GM19025 (cell line): Measurements from ENCODE around the gene CD68.
"Not testable (repeated sequence)": the region's sequence is repeated elsewhere in the genome, so short reads cannot be mapped to it uniquely, and the experiment has no call there.

ENCODE experiments used
- ATAC-seq: cut with Tn5 transposase; IDR thresholded peaks from one replicate; pipeline ENCODE4 v1.9.1; 2021; ENCODE audit warnings: mild to moderate bottlenecking, low read depth, moderate library complexity; ENCODE audit not compliant: unreplicated experiment

CD68 gene

DNA sequence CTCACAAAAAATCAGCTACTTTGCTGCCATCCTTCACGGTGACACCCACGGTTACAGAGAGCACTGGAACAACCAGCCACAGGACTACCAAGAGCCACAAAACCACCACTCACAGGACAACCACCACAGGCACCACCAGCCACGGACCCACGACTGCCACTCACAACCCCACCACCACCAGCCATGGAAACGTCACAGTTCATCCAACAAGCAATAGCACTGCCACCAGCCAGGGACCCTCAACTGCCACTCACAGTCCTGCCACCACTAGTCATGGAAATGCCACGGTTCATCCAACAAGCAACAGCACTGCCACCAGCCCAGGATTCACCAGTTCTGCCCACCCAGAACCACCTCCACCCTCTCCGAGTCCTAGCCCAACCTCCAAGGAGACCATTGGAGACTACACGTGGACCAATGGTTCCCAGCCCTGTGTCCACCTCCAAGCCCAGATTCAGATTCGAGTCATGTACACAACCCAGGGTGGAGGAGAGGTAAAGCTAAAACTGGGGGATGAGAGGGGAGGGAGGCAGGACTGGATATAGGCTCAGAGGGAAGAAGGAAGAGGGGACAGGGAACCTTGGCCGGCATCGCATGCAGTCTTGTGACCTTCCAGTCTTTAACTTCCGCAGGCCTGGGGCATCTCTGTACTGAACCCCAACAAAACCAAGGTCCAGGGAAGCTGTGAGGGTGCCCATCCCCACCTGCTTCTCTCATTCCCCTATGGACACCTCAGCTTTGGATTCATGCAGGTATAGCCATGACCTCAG is 581 bp downstream of the CD68 start:
- no peak for ATAC-seq

- ATAC-seq = no peak
Measured at GRCh38 chr17:7580604-7581575, 1.5 kb downstream of the CD68 start.

GRCh38 chr17:7582396-7583252 is 3.2 kb downstream of the CD68 start:
- no peak for ATAC-seq

DNA sequence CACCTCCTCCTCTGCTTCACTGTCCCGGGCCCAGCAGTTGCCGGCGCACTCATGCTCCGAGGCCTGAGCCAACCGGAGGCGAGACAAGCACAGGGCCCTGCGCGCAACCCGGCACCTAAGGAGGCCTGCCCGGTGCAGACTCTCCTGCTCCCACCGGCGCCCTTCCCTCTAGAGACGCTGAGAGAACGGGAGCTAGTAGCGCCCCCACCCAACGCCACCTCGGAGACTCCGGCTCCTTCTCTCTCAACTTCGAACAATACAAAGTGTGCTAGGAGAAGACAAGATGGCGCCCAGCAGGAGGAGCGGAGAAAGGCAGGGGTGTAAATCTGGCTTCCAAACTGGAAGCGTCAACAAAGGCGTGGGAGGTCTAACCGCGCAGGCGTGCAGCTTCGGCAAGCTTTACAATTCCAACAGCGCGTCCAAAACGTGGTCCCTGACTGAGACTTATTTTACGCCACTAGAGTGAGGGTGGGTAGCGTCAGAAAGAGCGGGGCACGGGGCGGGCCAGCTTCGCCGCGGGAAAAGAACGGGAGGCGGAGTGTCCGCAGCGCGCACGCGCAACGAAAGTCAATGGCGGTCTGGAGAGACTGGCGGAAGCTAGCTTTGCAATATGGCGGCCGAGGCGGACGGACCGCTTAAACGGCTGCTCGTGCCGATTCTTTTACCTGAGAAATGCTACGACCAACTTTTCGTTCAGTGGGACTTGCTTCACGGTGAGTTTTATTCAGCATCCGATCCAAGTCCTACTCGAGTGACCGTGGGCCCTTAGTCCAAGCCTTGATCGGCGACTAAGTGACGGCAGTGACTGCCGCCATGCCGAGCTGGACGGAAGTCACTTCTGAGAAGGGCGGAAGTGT is 4.0 kb downstream of the CD68 start, which contains the start of gene MPDU1:
Gene MPDU1 (plus strand): TSS at position 600 of the 857 bp plus-strand sequence. CDS start 11 bp downstream, at position 611.
- peak; percentile 70 for ATAC-seq

- ATAC-seq = no peak
Measured at GRCh38 chr17:7586673-7587419, 7.4 kb downstream of the CD68 start.

GRCh38 chr17:7587420-7588151 is 8.1 kb downstream of the CD68 start:
- no peak for ATAC-seq

- no peak for ATAC-seq
Measured at GRCh38 chr17:7588553-7589203, 9.2 kb downstream of the CD68 start.

DNA sequence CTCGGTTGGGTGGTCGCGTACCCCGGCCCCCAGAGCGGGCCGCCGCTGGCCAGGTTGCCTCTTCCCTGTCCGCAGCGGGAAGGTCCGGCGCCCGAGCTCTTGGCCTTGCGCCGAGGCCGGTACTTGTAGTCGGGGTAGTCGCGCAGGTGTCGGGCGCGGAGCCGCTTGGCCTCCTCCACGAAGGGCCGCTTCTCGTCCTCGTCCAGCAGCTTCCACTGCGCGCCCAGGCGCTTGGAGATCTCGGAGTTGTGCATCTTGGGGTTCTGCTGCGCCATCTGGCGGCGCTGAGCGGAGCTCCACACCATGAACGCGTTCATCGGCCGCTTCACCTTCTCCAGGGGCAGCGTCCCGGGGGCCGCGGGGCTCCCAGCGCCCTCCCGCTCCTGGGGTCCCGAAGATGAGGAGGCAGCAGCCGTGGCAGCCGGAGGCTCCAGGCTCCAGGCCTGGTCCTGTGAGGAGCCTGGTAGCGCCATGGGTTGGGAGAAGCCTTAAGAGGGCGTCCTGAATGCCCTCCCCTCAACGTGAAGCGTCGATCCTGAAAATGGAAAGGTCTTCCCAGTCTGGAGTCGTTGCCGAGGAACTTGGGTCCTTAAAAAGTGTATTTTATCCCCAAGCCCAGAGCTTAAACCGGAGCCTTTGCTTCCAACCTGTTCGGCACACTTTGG is 9.9 kb downstream of the CD68 start:
- no peak for ATAC-seq

DNA sequence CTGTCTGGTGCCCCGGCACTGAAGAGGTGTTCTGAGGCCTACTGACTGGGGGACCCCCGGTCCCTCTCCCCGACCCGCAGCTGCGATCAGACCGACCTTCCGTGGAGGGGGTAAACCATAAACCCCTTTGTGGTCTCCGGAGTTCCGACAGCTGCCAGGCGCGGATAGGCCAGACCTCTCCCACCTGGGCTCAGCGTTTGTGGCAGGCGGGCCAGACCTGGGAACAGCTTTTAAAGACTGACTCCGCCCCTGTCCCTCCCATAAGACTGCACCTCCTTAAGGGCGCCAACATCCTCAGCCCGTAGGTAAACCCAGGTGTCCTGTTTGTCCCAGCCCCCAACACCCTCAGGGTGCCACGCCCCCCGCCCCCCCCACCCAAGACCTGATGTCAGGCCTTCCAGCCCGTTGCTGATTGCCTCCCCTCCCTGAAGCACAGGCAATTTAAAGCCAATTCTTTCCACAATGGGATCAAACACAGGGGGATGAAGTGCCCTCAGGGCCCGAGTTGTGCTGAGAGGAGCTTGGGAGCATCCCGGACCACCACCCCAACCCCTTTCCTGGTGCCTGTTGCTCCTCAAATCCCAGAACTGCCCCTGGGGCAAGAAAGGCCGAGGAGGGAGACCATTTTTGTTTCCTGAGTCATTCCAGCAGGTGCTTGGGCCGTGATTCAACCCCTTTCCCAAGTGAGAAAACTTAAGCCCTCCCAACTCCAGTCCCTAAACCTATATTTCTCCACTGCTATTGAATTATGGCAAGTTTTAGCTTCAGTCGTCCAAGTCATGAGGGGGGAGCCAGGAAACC is 10.7 kb downstream of the CD68 start, which contains the start of gene SOX15:
Gene SOX15 (minus strand): TSS at position 204 of the 801 bp plus-strand sequence. CDS start 418 bp downstream, outside the sequence.
- ATAC-seq = no peak

GRCh38 chr17:7590743-7591142 is 11.3 kb downstream of the CD68 start:
- ATAC-seq = no peak

DNA sequence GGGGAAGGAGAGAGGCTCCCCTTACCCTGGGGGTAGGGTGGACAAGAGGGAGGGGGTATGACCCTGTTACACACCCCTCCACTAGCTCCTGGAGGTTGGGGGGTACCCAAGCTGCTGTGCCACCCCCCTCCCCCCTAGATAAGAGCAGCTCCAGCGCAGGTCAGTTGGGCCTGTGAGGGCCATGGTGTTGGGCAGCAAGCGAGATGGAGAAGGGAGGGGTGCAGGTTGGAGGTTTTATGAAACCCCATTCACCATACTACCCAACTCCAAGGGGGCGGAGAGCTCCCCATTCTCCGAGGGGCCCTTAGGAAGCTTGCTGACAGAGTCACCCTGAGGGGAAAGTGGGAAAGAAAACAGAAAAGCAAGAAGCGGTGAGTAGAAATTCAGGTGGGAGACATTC is 12.2 kb downstream of the CD68 start:
- no peak for ATAC-seq

DNA sequence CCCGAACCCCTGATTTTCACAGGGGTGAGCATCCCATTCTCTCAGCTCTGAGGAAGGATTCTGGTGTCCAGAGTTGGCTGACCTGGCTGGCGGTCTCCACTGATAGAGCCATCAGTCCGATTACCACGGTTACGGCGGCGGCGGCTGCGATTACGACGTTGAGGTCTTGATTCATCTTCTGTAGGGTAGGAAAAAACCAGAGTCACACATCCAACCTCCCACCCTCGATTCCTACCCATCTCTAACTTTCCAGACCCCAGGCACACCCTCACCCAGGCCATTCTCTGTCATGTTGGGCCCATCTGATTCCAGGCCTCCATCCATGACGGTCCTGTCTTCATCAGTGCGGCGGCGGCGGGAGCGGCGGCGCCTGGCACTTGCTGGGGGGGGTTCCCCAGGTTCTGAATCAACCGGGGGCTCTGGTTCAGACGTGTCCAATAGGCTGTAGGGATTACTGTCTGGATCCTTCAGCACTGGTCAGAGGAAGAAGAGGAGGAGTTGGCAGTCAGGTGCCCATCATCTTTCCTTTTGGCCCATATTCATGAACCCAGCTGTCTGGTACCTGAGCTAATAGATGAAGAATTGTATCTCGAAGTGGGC is 13.1 kb downstream of the CD68 start:
- no peak for ATAC-seq

- ATAC-seq = no peak
Measured at GRCh38 chr17:7593296-7593695, 13.9 kb downstream of the CD68 start.

DNA sequence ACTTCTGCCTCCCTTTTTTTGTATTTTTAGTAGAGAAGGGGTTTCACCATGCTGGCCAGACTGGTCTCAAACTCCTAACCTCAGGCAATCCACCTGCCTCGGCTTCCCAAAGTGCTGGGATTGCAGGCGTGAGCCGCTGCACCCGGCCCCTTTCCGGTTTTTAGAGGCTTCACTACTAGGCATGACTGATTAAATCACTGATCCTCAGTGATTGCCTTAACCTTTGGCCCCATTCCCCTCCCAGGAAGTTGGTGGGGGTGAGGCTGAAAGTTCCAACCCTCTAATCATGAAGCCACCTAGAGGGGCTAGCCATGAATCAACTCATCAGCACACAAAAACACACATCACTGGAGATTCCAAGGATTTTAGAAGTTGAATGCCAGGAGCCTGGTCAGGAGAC is 18.1 kb downstream of the CD68 start:
- ATAC-seq = not testable (repeated sequence)

DNA sequence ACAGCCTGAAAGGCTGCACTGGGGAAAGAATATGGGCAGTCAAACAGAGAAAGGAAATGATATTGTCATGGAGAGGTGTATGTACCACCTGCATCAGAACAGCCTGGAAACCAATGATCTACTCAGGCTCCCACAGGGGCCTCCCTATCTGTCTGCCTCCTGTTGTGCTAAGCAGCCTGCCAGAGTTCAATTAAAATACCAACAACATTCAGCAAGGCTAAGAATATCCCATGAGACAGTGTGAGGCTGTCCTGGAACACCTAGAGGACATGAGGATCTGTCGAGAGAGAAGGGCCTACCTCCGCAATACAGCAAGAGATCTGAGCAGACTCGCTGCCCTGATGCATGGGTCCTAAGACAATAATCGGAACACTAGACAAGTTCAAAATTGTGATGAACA is 26.8 kb downstream of the CD68 start:
- ATAC-seq = no peak

GRCh38 chr17:7610641-7611040 is 31.2 kb downstream of the CD68 start:
- ATAC-seq = no peak
